Gastrocnemius medialis (tissue), 4 donors: ENCODE measurements around the gene SIM1. TPM values are rescaled to one million over a fixed set of nuclear protein-coding genes. Genes with fewer than 3 reads are reported as not detected.

Source experiments
- ATAC-seq, 2 donors: fragments of 150-250 bp; one replicate each; pipeline ENCODE4 v1.9.1; 2016
- DNase-seq, 2 donors: peaks; one replicate each; pipeline ENCODE4 v3.0.0-alpha.2; 2019
- H3K27ac ChIP-seq, 4 donors: fragments of 200-600 bp; sonication (generic); 1 replicate in 1 of 4; 2 replicates in 3 of 4; pipeline ENCODE4 v1.5.1; 2016 to 2018; ENCODE audit warnings: mild to moderate bottlenecking in 2 of 4, moderate library complexity in 1 of 4
- H3K27me3 ChIP-seq, 3 donors: fragments of 200-600 bp; sonication (generic) in 2 of 3; 1 replicate in 1 of 3; 2 replicates in 2 of 3; pipeline versions ENCODE4 v1.5.1 to v1.6.0; 2016 to 2019; ENCODE audit warnings: mild to moderate bottlenecking in 1 of 3, moderate library complexity in 1 of 3
- H3K36me3 ChIP-seq, 2 donors: fragments of 200-600 bp; sonication (generic) in 1 of 2; one replicate each; pipeline ENCODE4 v1.5.1; 2017 to 2018
- H3K4me1 ChIP-seq, 2 donors: fragments of 200-600 bp; sonication (generic) in 1 of 2; one replicate each; pipeline ENCODE4 v1.5.1; 2016 to 2017; ENCODE audit warnings: mild to moderate bottlenecking in 2 of 2
- H3K4me3 ChIP-seq, 4 donors: fragments of 200-600 bp; sonication (generic) in 3 of 4; 1 replicate in 1 of 4; 2 replicates in 3 of 4; pipeline ENCODE4 v1.5.1; 2016 to 2019; ENCODE audit warnings: mild to moderate bottlenecking in 2 of 4
- H3K9me3 ChIP-seq, 3 donors: fragments of 200-600 bp; sonication (generic) in 2 of 3; 1 replicate in 1 of 3; 2 replicates in 2 of 3; pipeline ENCODE4 v1.5.1; 2016 to 2019
- POLR2A ChIP-seq, 2 donors: fragments of 450-650 bp; IDR thresholded peaks; one replicate each; pipeline ENCODE4 v1.6.1; 2017; ENCODE audit warnings: antibody characterized with exemption in 2 of 2, mild to moderate bottlenecking in 2 of 2, moderate library complexity in 2 of 2
- in situ Hi-C, 4 donors: fragments of 200-750 bp; cut with MboI; loops; one replicate each; pipeline versions ENCODE4 v1.15.0 to v1.8.0; 2017; ENCODE audit warnings: low sequenced_read_pairs in 4 of 4
- intact Hi-C: fragments of 100-400 bp; cut with DNase I; formaldehyde crosslinking; loops from one replicate; pipeline ENCODE4 v1.15.1; 2023; ENCODE audit warnings: low total_unique reads
- total RNA-seq, 4 donors: library from RNA; depleted of rRNA; stranded (reverse); fragments of >200 nt; gene quantifications; one replicate each; pipeline versions ENCODE4 v1.1.0 to v1.2.3, GENCODE V29; 2016
- TF ChIP-seq, protein P1 (sequence below), 5 experiments: fragments of 450-650 bp in 3 of 5; fragments of 200-600 bp in 2 of 5; sonication (generic) in 2 of 5; IDR thresholded peaks in 4 of 5; conservative IDR thresholded peaks in 1 of 5; 1 replicate in 4 of 5; 2 replicates in 1 of 5; pipeline ENCODE4 v1.5.1; 2016 to 2019; ENCODE audit warnings: antibody characterized with exemption in 5 of 5, mild to moderate bottlenecking in 3 of 5, moderate library complexity in 3 of 5

SIM1 gene
- total RNA-seq, 4 donors from 2014 or later: 0.19 to 1.8 (median 0.88) TPM

DNA sequence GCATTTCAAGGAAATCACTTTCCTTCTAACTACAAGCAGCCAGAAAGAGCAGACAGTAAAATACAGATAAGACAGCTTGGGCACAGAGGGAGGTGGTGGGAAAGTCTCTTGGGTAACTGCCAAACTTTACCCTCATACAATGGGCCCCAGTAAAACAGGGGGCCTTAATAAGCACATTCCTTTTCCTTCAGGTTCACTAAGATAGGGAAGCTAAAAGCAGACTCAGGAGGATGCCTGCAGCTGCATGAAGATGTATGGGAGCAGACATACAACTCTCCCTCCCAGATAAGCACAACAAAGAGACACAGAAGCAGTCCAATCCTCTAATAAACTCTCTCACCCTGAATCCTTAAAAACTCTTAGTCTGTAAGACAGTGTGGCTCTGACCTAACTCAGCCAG is 49.0 kb downstream of the SIM1 start:
- in situ Hi-C loops: no loop called here
- intact Hi-C loops: no loop called here
- no peak overlapping the region for H3K27ac ChIP-seq
- no peaks in the 10 kb centered on the region for H3K27me3 ChIP-seq
- H3K4me1 ChIP-seq: no peaks in the 10 kb centered on the region
- no peaks in the 10 kb centered on the region for H3K9me3 ChIP-seq
- H3K36me3 ChIP-seq: no peaks in the 10 kb centered on the region
- H3K4me3 ChIP-seq: no peak overlapping the region
- no peak for TF ChIP-seq POLR2A (IDR thresholded peaks at IDR 0.05)
- TF ChIP-seq, protein P1, sequence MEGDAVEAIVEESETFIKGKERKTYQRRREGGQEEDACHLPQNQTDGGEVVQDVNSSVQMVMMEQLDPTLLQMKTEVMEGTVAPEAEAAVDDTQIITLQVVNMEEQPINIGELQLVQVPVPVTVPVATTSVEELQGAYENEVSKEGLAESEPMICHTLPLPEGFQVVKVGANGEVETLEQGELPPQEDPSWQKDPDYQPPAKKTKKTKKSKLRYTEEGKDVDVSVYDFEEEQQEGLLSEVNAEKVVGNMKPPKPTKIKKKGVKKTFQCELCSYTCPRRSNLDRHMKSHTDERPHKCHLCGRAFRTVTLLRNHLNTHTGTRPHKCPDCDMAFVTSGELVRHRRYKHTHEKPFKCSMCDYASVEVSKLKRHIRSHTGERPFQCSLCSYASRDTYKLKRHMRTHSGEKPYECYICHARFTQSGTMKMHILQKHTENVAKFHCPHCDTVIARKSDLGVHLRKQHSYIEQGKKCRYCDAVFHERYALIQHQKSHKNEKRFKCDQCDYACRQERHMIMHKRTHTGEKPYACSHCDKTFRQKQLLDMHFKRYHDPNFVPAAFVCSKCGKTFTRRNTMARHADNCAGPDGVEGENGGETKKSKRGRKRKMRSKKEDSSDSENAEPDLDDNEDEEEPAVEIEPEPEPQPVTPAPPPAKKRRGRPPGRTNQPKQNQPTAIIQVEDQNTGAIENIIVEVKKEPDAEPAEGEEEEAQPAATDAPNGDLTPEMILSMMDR (IDR thresholded peaks at IDR 0.05 in 4 of 5, conservative IDR thresholded peaks at IDR 0.05 in 1 of 5): no peak
- ATAC-seq (no peak), DNase-seq (no peak)

DNA sequence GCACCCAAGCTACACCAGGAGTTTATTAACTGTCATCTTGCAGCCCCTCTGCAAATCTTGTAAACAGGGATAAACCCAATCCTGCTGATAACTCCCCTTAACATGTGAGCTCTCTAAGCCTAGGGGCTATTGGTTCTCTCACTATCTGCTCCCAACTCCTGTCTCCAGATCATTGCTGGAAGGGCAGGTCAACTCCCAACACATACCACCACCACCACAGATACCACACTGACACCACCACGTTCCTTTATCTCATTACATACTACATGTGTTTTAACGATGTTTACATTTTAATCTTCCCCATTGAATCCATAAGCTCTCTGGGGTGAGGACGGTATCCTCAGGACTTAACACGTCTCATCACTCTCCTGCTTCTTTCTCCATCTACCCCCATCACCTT is 51.8 kb downstream of the SIM1 start:
- in situ Hi-C loops: no loop called here
- TF ChIP-seq, protein P1 (IDR thresholded peaks at IDR 0.05 in 4 of 5, conservative IDR thresholded peaks at IDR 0.05 in 1 of 5): no peak
- TF ChIP-seq POLR2A (IDR thresholded peaks at IDR 0.05): no peak
- ATAC-seq: no peak

DNA sequence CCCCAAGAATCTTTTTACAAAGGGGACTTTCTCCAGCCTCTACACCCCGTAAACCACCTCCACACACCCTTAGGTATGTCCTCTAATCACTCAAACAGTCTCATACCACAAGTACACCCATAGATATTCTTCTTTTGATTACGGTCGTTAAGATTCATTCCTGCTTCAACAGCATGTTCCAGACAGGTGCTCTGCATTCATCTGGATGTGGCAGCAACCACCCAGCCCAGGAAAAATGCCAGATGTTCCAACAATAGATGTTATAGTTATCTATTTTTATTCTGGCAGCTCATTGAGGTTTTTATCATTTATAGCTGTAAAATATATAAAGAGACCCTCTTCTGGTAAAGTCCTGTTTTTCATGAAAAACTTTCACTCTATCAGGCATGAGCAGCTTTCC is 60.7 kb downstream of the SIM1 start:
- in situ Hi-C loops: no loop called here
- ATAC-seq (no peak), DNase-seq (no peak)
- H3K36me3 ChIP-seq: no peaks in the 10 kb centered on the region
- no peaks in the 10 kb centered on the region for H3K4me1 ChIP-seq
- no peak overlapping the region for H3K27ac ChIP-seq
- no peak for TF ChIP-seq POLR2A (IDR thresholded peaks at IDR 0.05)
- no peak overlapping the region for H3K4me3 ChIP-seq
- H3K9me3 ChIP-seq: no peaks in the 10 kb centered on the region
- intact Hi-C loops: no loop called here
- H3K27me3 ChIP-seq: no peaks in the 10 kb centered on the region

More for the DNA sequence above, 51.8 kb downstream of the SIM1 start:
- Histone ChIP-seq H3K4me1 (no peaks in the 10 kb centered on the region), H3K27me3 (no peaks in the 10 kb centered on the region), H3K36me3 (no peaks in the 10 kb centered on the region), H3K9me3 (no peaks in the 10 kb centered on the region), H3K4me3 (no peak overlapping the region), H3K27ac (no peak overlapping the region)
- no peak for DNase-seq
- intact Hi-C loops: no loop called here

DNA sequence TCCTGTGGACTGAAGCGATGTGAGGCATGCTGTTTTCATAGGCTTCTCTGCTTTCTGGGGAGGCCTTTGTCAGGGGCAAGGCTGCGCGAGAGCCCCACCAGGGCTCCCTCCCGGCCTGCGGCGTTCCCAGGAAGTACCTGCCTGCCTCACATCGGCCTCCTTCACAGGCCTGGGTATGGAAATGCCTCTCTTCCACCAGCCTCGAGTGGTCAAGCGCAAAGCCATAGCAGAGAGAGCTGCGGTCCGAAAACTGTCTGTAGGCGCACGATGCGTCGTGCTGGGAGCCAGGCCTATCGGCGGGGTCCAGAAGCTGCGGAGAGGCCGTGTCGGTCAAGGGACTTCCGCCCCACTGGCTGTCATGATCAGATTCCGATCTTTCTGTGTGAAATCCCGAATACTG is 71.2 kb downstream of the SIM1 start:
- Histone ChIP-seq H3K4me1 (peaks cover 3 to 5% of the 10 kb centered on the region in 2 donors), H3K36me3 (no peaks in the 10 kb centered on the region), H3K4me3 (no peak overlapping the region), H3K27ac (no peak overlapping the region), H3K9me3 (no peaks in the 10 kb centered on the region), H3K27me3 (no peaks in the 10 kb centered on the region)
- DNase-seq (no peak), ATAC-seq (no peak)
- TF ChIP-seq, protein P1 (IDR thresholded peaks at IDR 0.05 in 4 of 5, conservative IDR thresholded peaks at IDR 0.05 in 1 of 5): no peak
- TF ChIP-seq POLR2A (IDR thresholded peaks at IDR 0.05): no peak
- in situ Hi-C loops (no loop called here), intact Hi-C loops (no loop called here)

DNA sequence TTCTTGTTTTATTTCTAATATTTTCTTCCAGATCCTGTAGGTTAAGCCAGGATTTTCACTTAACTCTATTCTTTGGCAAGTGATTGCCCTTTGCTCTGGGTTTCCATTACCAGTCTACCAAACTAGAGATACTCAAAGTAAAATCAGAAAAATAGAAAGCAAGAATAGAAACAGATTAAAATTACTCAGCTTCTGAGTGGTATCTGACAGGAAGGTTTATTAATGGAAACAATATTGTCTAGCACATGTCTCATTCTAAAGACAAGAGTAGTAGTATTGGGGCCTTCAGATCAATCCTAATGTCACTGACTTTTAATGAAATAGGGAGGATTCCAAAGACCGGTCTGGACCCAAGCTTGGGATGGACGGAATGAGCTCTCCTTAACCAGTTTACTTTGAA is 72.3 kb downstream of the SIM1 start:
- DNase-seq: no peak
- Histone ChIP-seq H3K36me3 (no peaks in the 10 kb centered on the region), H3K4me3 (no peak overlapping the region), H3K4me1 (peaks cover 7 to 8% of the 10 kb centered on the region in 2 donors), H3K27me3 (no peaks in the 10 kb centered on the region), H3K9me3 (no peaks in the 10 kb centered on the region), H3K27ac (no peak overlapping the region)
- TF ChIP-seq, protein P1 (IDR thresholded peaks at IDR 0.05 in 4 of 5, conservative IDR thresholded peaks at IDR 0.05 in 1 of 5): no peak
- TF ChIP-seq POLR2A (IDR thresholded peaks at IDR 0.05): no peak
- intact Hi-C loops: no loop called here
- no peak for ATAC-seq
- in situ Hi-C loops: no loop called here
